Measurements from ENCODE around the gene ATF1.
A peak's percentile ranks its signal among the peaks of the same experiment; 100 is the strongest.
"Not testable (repeated sequence)": the region's sequence is repeated elsewhere in the genome, so short reads cannot be mapped to it uniquely, and the experiment has no call there.

The ATF1 gene

GRCh38 chr12:50750366-50750765 is 13.5 kb upstream of the ATF1 start:
- FAIRE-seq = no peak
- DNase-seq (ENCODE audit: extremely low spot score, insufficient read length, low read depth) = no peak

- FAIRE-seq (no peak), DNase-seq (ENCODE audit: extremely low spot score, insufficient read length, low read depth) (no peak)
These were observed 11.8 kb upstream of the ATF1 start for GRCh38 chr12:50751948-50752721.

GRCh38 chr12:50753232-50753769 is 10.6 kb upstream of the ATF1 start:
- no peak for DNase-seq (ENCODE audit: extremely low spot score, insufficient read length, low read depth)
- FAIRE-seq = no peak

- FAIRE-seq = no peak
- DNase-seq (ENCODE audit: extremely low spot score, insufficient read length, low read depth) = no peak
These were observed 589 bp downstream of the ATF1 start for GRCh38 chr12:50764286-50765094.

- FAIRE-seq = peak; percentile 63
- no peak for DNase-seq (ENCODE audit: extremely low spot score, insufficient read length, low read depth)
These were observed 1.4 kb downstream of the ATF1 start for GRCh38 chr12:50765095-50765911.

- no peak for FAIRE-seq
These were observed 4.5 kb downstream of the ATF1 start for GRCh38 chr12:50768391-50768790.

GRCh38 chr12:50768813-50769212 is 4.9 kb downstream of the ATF1 start:
- not testable (repeated sequence) for FAIRE-seq; DNase-seq (ENCODE audit: extremely low spot score, insufficient read length, low read depth)

More at GRCh38 chr12:50768391-50768790, 4.5 kb downstream of the ATF1 start:
- no peak for DNase-seq (ENCODE audit: extremely low spot score, insufficient read length, low read depth)

- DNase-seq (ENCODE audit: extremely low spot score, insufficient read length, low read depth) (no peak), FAIRE-seq (no peak)
These were observed 7.5 kb downstream of the ATF1 start for GRCh38 chr12:50771409-50771808.

GRCh38 chr12:50772470-50772869 is 8.6 kb downstream of the ATF1 start:
- DNase-seq (ENCODE audit: extremely low spot score, insufficient read length, low read depth) (no peak), FAIRE-seq (no peak)

GRCh38 chr12:50772877-50773276 is 9.0 kb downstream of the ATF1 start:
- FAIRE-seq = no peak
- no peak for DNase-seq (ENCODE audit: extremely low spot score, insufficient read length, low read depth)

GRCh38 chr12:50775251-50775650 is 11.3 kb downstream of the ATF1 start:
- FAIRE-seq = no peak

GRCh38 chr12:50776749-50777728 is 13.1 kb downstream of the ATF1 start:
- no peak for DNase-seq (ENCODE audit: extremely low spot score, insufficient read length, low read depth)
- no peak for FAIRE-seq

More at GRCh38 chr12:50775251-50775650, 11.3 kb downstream of the ATF1 start:
- DNase-seq (ENCODE audit: extremely low spot score, insufficient read length, low read depth) = no peak

GRCh38 chr12:50778663-50779590 is 15.0 kb downstream of the ATF1 start:
- FAIRE-seq (no peak), DNase-seq (ENCODE audit: extremely low spot score, insufficient read length, low read depth) (no peak)

GRCh38 chr12:50780013-50780412 is 16.1 kb downstream of the ATF1 start:
- FAIRE-seq (no peak), DNase-seq (ENCODE audit: extremely low spot score, insufficient read length, low read depth) (no peak)

GRCh38 chr12:50784501-50784900 is 20.6 kb downstream of the ATF1 start:
- FAIRE-seq (no peak), DNase-seq (ENCODE audit: extremely low spot score, insufficient read length, low read depth) (no peak)

- DNase-seq (ENCODE audit: extremely low spot score, insufficient read length, low read depth) (no peak), FAIRE-seq (no peak)
These were observed 21.6 kb downstream of the ATF1 start for GRCh38 chr12:50785406-50786001.

- no peak for FAIRE-seq
- DNase-seq (ENCODE audit: extremely low spot score, insufficient read length, low read depth) = no peak
These were observed 22.8 kb downstream of the ATF1 start for GRCh38 chr12:50786498-50787231.
